Thyroid gland (tissue), 4 donors: ENCODE results near the gene IRAK2. TPM values are rescaled to one million over a fixed set of nuclear protein-coding genes. Genes with fewer than 3 reads are reported as not detected.
"Not testable (repeated sequence)": the region's sequence is repeated elsewhere in the genome, so short reads cannot be mapped to it uniquely, and the experiment has no call there.

Experiments used
- DNase-seq, 2 donors: peaks; one replicate each; pipeline ENCODE4 v3.0.0-alpha.2; 2019
- H3K27ac ChIP-seq, 3 donors: fragments of 200-600 bp; sonication (generic); 1 replicate in 2 of 3; 2 replicates in 1 of 3; pipeline ENCODE4 v1.5.1; 2016 to 2019; ENCODE audit warnings: mild to moderate bottlenecking in 1 of 3, moderate library complexity in 1 of 3
- H3K27me3 ChIP-seq: fragments of 200-600 bp; sonication (generic); one replicate; pipeline ENCODE4 v1.5.1; 2019
- H3K36me3 ChIP-seq, 2 donors: fragments of 200-600 bp; sonication (generic); one replicate each; pipeline ENCODE4 v1.5.1; 2016 to 2019
- H3K4me1 ChIP-seq, 2 donors: fragments of 200-600 bp; sonication (generic); one replicate each; pipeline ENCODE4 v1.5.1; 2017 to 2019
- H3K4me3 ChIP-seq, 3 donors: fragments of 200-600 bp; sonication (generic); replicated peaks in 1 of 3; 1 replicate in 2 of 3; 2 replicates in 1 of 3; pipeline ENCODE4 v1.5.1; 2016; ENCODE audit warnings: mild to moderate bottlenecking in 1 of 3
- H3K9me3 ChIP-seq: fragments of 200-600 bp; sonication (generic); one replicate; pipeline ENCODE4 v1.5.1; 2017
- CTCF ChIP-seq, 6 experiments: fragments of 200-600 bp in 3 of 6; fragments of 450-650 bp in 3 of 6; sonication (generic) in 3 of 6; IDR thresholded peaks; one replicate each; pipeline ENCODE4 v1.5.1; 2016 to 2019; ENCODE audit warnings: antibody characterized with exemption in 6 of 6, mild to moderate bottlenecking in 2 of 6, inconsistent platforms in 1 of 6, moderate library complexity in 1 of 6
- POLR2A ChIP-seq, 2 donors: fragments of 450-650 bp; IDR thresholded peaks; one replicate each; pipeline ENCODE4 v1.6.1; 2017; ENCODE audit warnings: antibody characterized with exemption in 2 of 2, mild to moderate bottlenecking in 2 of 2, moderate library complexity in 1 of 2
- WGBS, 2 donors: methylation state at CpG; one replicate each; pipeline ENCODE4 v1.1.5; 2017; 5-methylcytosine and 5-hydroxymethylcytosine counted together
- intact Hi-C: fragments of 100-400 bp; cut with DNase I; formaldehyde crosslinking; loops from one replicate; pipeline ENCODE4 v1.15.1; 2023
- total RNA-seq, 4 donors: library from RNA; depleted of rRNA; stranded (reverse); fragments of >200 nt; gene quantifications; one replicate each; pipeline ENCODE4 v1.2.3, GENCODE V29; 2016

Gene IRAK2
- total RNA-seq, 4 donors from 2014 or later, result 5.0 to 9.1 (median 7.4) TPM

- H3K27ac ChIP-seq, result no peak overlapping the region
- DNase-seq, result no peak
- no peak overlapping the region for H3K4me3 ChIP-seq
- intact Hi-C loops, result no loop called here
- H3K36me3 ChIP-seq, result no peaks in the 10 kb centered on the region
- no peak for TF ChIP-seq CTCF (IDR thresholded peaks at IDR 0.05)
- no peak for TF ChIP-seq POLR2A (IDR thresholded peaks at IDR 0.05)
- no peaks in the 10 kb centered on the region for H3K9me3 ChIP-seq
- WGBS, 2 donors, result 62 to 76% methylated on average over 1 of the region's 1 CpG
- H3K27me3 ChIP-seq, result no peaks in the 10 kb centered on the region
- peaks cover 0 to 4% of the 10 kb centered on the region in 2 donors for H3K4me1 ChIP-seq
These were observed 4.4 kb upstream of the IRAK2 start for GRCh38 chr3:10160346-10160745.

GRCh38 chr3:10160925-10161324, 3.8 kb upstream of the IRAK2 start:
- Histone ChIP-seq H3K4me1 (peaks cover 2 to 5% of the 10 kb centered on the region in 2 donors), H3K4me3 (no peak overlapping the region), H3K27ac (no peak overlapping the region), H3K36me3 (no peaks in the 10 kb centered on the region), H3K27me3 (no peaks in the 10 kb centered on the region), H3K9me3 (no peaks in the 10 kb centered on the region)
- intact Hi-C loops, result no loop called here
- WGBS, 2 donors, result 71 to 87% methylated on average over 6 of the region's 6 CpGs
- no peak for TF ChIP-seq CTCF (IDR thresholded peaks at IDR 0.05)
- no peak for TF ChIP-seq POLR2A (IDR thresholded peaks at IDR 0.05)
- no peak for DNase-seq

GRCh38 chr3:10162185-10162584, 2.5 kb upstream of the IRAK2 start:
- no peak overlapping the region for H3K4me3 ChIP-seq
- TF ChIP-seq CTCF (IDR thresholded peaks at IDR 0.05) (no peak), POLR2A (IDR thresholded peaks at IDR 0.05) (no peak)
- H3K36me3 ChIP-seq, result no peaks in the 10 kb centered on the region
- no peaks in the 10 kb centered on the region for H3K9me3 ChIP-seq
- no peak overlapping the region for H3K27ac ChIP-seq
- H3K4me1 ChIP-seq, result peaks cover 5 to 6% of the 10 kb centered on the region in 2 donors
- H3K27me3 ChIP-seq, result no peaks in the 10 kb centered on the region
- intact Hi-C loops, result no loop called here
- DNase-seq, result no peak
- 91 to 96% methylated on average over 6 of the region's 6 CpGs for WGBS, 2 donors

GRCh38 chr3:10164201-10164545, 546 bp upstream of the IRAK2 start:
- H3K4me1 ChIP-seq, DNase-seq, H3K36me3 ChIP-seq, H3K27me3 ChIP-seq, H3K9me3 ChIP-seq, H3K27ac ChIP-seq: not testable (repeated sequence)
- H3K4me3 ChIP-seq, result peak overlapping the region in 1 of 3 donors; percentile 86
- 73 to 78% methylated on average over 12 of the region's 12 CpGs for WGBS, 2 donors
- intact Hi-C loops, result loop anchor here (2.0 kb wide), 1 partner anchor 61 kb away; no protein-coding TSS in a partner anchor

- WGBS, 2 donors, result 98 to 100% methylated on average over 5 of the region's 5 CpGs
- Histone ChIP-seq H3K4me1 (peaks cover 5 to 6% of the 10 kb centered on the region in 2 donors), H3K27ac (no peak overlapping the region), H3K36me3 (no peaks in the 10 kb centered on the region), H3K27me3 (no peaks in the 10 kb centered on the region), H3K4me3 (no peak overlapping the region), H3K9me3 (no peaks in the 10 kb centered on the region)
- DNase-seq, result no peak
- TF ChIP-seq CTCF (IDR thresholded peaks at IDR 0.05) (no peak), POLR2A (IDR thresholded peaks at IDR 0.05) (no peak)
- intact Hi-C loops, result no loop called here
These were observed 1.5 kb downstream of the IRAK2 start for GRCh38 chr3:10166213-10166604.

- intact Hi-C loops, result no loop called here
- 82 to 84% methylated on average over 8 of the region's 8 CpGs for WGBS, 2 donors
- no peak overlapping the region for H3K27ac ChIP-seq
- no peaks in the 10 kb centered on the region for H3K9me3 ChIP-seq
- no peaks in the 10 kb centered on the region for H3K27me3 ChIP-seq
- H3K36me3 ChIP-seq, result no peaks in the 10 kb centered on the region
- no peak overlapping the region for H3K4me3 ChIP-seq
- peaks cover 5 to 18% of the 10 kb centered on the region in 2 donors for H3K4me1 ChIP-seq
- no peak for DNase-seq
- TF ChIP-seq CTCF (IDR thresholded peaks at IDR 0.05), result no peak
- TF ChIP-seq POLR2A (IDR thresholded peaks at IDR 0.05), result no peak
These were observed 4.3 kb downstream of the IRAK2 start for GRCh38 chr3:10169000-10169496.
